Activated CD4-positive, alpha-beta T cell treated with anti-CD3 and anti-CD28 coated beads, Interleukin-2, amount 10 ng/mL, durations not matched to agents 7 days and 5 days (primary cell): ENCODE measurements around the gene PIK3CA. TPM values are rescaled to one million over a fixed set of nuclear protein-coding genes. Genes with fewer than 3 reads are reported as not detected.
A peak's percentile ranks its signal among the peaks of the same experiment; 100 is the strongest.
"Not testable (repeated sequence)": the region's sequence is repeated elsewhere in the genome, so short reads cannot be mapped to it uniquely, and the experiment has no call there.

Source experiments
- CTCF ChIA-PET: fragments of 350-600 bp; sonication (Branson Sonifier 250); formaldehyde crosslinking; loops from one replicate; lab custom pipeline; 2021; ENCODE audit warnings: antibody characterized with exemption; lab: Charles Lee
- POLR2A ChIA-PET: fragments of 350-600 bp; sonication (Branson Sonifier 250); formaldehyde crosslinking; loops from one replicate; lab custom pipeline; 2021; ENCODE audit warnings: antibody characterized with exemption; lab: Charles Lee
- DNase-seq: peaks from one replicate; pipeline ENCODE4 v3.0.0-alpha.2; 2020
- H3K27ac Mint-ChIP-seq: one replicate; pipeline ENCODE4 v1.8.0; 2021; ENCODE audit warnings: mild to moderate bottlenecking, moderate library complexity, mixed read lengths
- H3K27me3 Mint-ChIP-seq: one replicate; pipeline ENCODE4 v1.8.0; 2021; ENCODE audit warnings: mixed read lengths
- H3K36me3 Mint-ChIP-seq: one replicate; pipeline ENCODE4 v1.8.0; 2021; ENCODE audit warnings: low read depth, mixed read lengths
- H3K4me1 Mint-ChIP-seq: one replicate; pipeline ENCODE4 v1.8.0; 2021; ENCODE audit warnings: mixed read lengths
- H3K4me3 Mint-ChIP-seq: one replicate; pipeline ENCODE4 v1.8.0; 2021; ENCODE audit warnings: mild to moderate bottlenecking, moderate library complexity, mixed read lengths
- H3K9me3 Mint-ChIP-seq: one replicate; pipeline ENCODE4 v1.8.0; 2021; ENCODE audit warnings: mixed read lengths
- total RNA-seq, 2 experiments: library from RNA; stranded (reverse); gene quantifications; one replicate each; pipeline ENCODE4 v1.2.3, GENCODE V29; 2021

Gene PIK3CA
- total RNA-seq, 2 experiments from 2014 or later: 23.4 to 28.0 TPM

- DNase-seq: no peak
- H3K4me1 Mint-ChIP-seq: peaks cover 8% of the 10 kb centered on the region
- POLR2A ChIA-PET: interaction anchor here (0.5 to 0.6 kb wide), 2 partner anchors 86 to 1068 kb away, joined by 3 to 5 read pairs; no protein-coding TSS in a partner anchor
- H3K4me3 Mint-ChIP-seq: no peak overlapping the region
- CTCF ChIA-PET: interaction anchor here (1.2 kb wide), 1 partner anchor 95 kb away, joined by 3 read pairs; no protein-coding TSS in a partner anchor
- H3K36me3 Mint-ChIP-seq: peaks cover 5% of the 10 kb centered on the region
- no peak overlapping the region for H3K27ac Mint-ChIP-seq
- no peaks in the 10 kb centered on the region for H3K9me3 Mint-ChIP-seq
- H3K27me3 Mint-ChIP-seq: no peaks in the 10 kb centered on the region
Observed at GRCh38 chr3:179182902-179183301, 34.7 kb downstream of the PIK3CA start.

DNA sequence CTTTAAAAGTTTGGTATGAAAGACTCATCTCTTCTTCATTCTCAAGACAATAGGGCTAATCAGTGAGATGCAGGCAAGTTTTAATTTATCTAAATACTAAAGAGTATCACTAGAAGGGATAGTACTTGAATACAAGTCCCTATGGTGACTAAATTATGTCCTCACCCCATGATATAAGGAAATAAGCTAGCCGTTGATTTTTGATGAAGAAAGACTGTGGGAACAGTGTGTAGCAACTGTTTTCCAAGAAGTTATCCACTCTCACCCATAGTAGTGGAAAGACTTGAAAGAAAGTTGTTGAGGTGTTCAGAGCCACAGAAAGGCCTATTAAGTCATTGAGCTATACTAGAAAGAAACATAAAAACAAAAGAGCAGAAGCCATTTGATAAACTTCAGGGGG, 36.7 kb downstream of the PIK3CA start:
- peaks cover 8% of the 10 kb centered on the region for H3K4me1 Mint-ChIP-seq
- H3K4me3 Mint-ChIP-seq: no peak overlapping the region
- H3K27me3 Mint-ChIP-seq: no peaks in the 10 kb centered on the region
- no peak overlapping the region for H3K27ac Mint-ChIP-seq
- no peak for DNase-seq
- ChIA-PET POLR2A (interaction anchor here (0.6 kb wide), 1 partner anchor 162 kb away, joined by 6 read pairs; no protein-coding TSS in a partner anchor), CTCF (interaction anchor here (2.1 kb wide), 1 partner anchor 10 kb away, joined by 7 read pairs; no protein-coding TSS in a partner anchor)
- H3K9me3 Mint-ChIP-seq: no peaks in the 10 kb centered on the region
- peaks cover 6% of the 10 kb centered on the region for H3K36me3 Mint-ChIP-seq

GRCh38 chr3:179186426-179186825, 38.3 kb downstream of the PIK3CA start:
- peaks cover 6% of the 10 kb centered on the region for H3K36me3 Mint-ChIP-seq
- H3K27me3 Mint-ChIP-seq: no peaks in the 10 kb centered on the region
- DNase-seq: no peak
- ChIA-PET CTCF (interaction anchor here (2.1 kb wide), 1 partner anchor 8 kb away, joined by 7 read pairs; no protein-coding TSS in a partner anchor), POLR2A (no interaction called here)
- peaks cover 8% of the 10 kb centered on the region for H3K4me1 Mint-ChIP-seq
- no peak overlapping the region for H3K4me3 Mint-ChIP-seq
- no peaks in the 10 kb centered on the region for H3K9me3 Mint-ChIP-seq
- no peak overlapping the region for H3K27ac Mint-ChIP-seq

- no peak overlapping the region for H3K27ac Mint-ChIP-seq
- no peak for DNase-seq
- H3K36me3 Mint-ChIP-seq: peaks cover 3% of the 10 kb centered on the region
- no peaks in the 10 kb centered on the region for H3K27me3 Mint-ChIP-seq
- H3K4me3 Mint-ChIP-seq: no peak overlapping the region
- ChIA-PET CTCF (interaction anchor here (0.5 kb wide), 1 partner anchor 27 kb away, joined by 5 read pairs; no protein-coding TSS in a partner anchor), POLR2A (no interaction called here)
- no peaks in the 10 kb centered on the region for H3K9me3 Mint-ChIP-seq
- peaks cover 5% of the 10 kb centered on the region for H3K4me1 Mint-ChIP-seq
Observed at GRCh38 chr3:179189759-179190158, 41.6 kb downstream of the PIK3CA start.

DNA sequence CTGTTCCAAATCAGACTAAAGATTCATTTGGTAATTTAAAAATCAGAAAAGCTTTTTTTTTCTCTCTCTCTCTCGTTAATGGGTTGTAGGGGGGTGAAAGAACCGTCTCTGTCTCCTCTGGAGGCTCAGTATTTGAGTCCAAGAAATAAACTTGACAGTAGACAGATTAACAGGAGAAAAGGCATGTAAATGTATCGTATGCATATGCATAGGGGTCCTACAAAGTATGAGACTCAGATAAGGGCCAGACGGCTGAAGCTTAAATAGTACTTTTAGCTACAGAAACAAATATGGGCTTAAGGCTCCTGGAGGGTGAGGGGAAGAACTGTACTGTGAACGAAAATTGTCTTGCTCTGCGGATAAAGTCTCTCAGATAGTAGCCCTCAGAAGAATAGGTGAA, 42.4 kb downstream of the PIK3CA start:
- Mint-ChIP-seq H3K27ac (no peak overlapping the region), H3K36me3 (peaks cover 3% of the 10 kb centered on the region), H3K4me1 (peaks cover 11% of the 10 kb centered on the region), H3K27me3 (no peaks in the 10 kb centered on the region), H3K9me3 (no peaks in the 10 kb centered on the region), H3K4me3 (no peak overlapping the region)
- DNase-seq: no peak
- ChIA-PET POLR2A (no interaction called here), CTCF (interaction anchor here (0.6 kb wide), 1 partner anchor 16 kb away, joined by 5 read pairs; no protein-coding TSS in a partner anchor)

- Mint-ChIP-seq H3K36me3 (peaks cover 3% of the 10 kb centered on the region), H3K4me3 (no peak overlapping the region), H3K9me3 (no peaks in the 10 kb centered on the region), H3K27ac (no peak overlapping the region), H3K4me1 (peaks cover 29% of the 10 kb centered on the region), H3K27me3 (no peaks in the 10 kb centered on the region)
- no peak for DNase-seq
- ChIA-PET POLR2A (no interaction called here), CTCF (no interaction called here)
Observed at GRCh38 chr3:179192542-179192941, 44.4 kb downstream of the PIK3CA start.

DNA sequence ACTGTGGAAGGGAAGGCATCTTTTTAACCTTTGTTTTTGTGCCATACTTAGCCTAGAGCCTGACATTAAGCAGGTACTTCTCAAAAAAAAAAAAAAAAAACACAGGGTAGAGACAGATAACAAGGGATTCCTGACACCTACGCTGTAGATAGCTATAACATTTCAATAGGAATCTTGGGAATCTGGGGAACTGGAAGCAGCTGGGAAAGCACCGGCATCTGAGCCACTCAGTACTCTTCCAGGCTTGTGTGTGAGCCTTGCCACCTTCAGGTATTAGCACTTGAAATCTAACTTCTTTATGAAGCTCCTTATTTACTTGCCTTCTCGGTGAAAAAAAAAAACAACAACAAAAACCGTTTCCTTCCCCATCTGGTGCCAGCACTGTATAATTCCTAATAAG, 46.8 kb downstream of the PIK3CA start:
- Mint-ChIP-seq H3K9me3 (no peaks in the 10 kb centered on the region), H3K4me1 (peaks cover 30% of the 10 kb centered on the region), H3K27ac (no peak overlapping the region), H3K36me3 (peaks cover 7% of the 10 kb centered on the region), H3K4me3 (no peak overlapping the region), H3K27me3 (no peaks in the 10 kb centered on the region)
- ChIA-PET POLR2A (no interaction called here), CTCF (interaction anchor here (0.7 to 2.1 kb wide), 2 partner anchors 10 to 97 kb away, joined by 3 to 7 read pairs; no protein-coding TSS in a partner anchor)
- no peak for DNase-seq

DNA sequence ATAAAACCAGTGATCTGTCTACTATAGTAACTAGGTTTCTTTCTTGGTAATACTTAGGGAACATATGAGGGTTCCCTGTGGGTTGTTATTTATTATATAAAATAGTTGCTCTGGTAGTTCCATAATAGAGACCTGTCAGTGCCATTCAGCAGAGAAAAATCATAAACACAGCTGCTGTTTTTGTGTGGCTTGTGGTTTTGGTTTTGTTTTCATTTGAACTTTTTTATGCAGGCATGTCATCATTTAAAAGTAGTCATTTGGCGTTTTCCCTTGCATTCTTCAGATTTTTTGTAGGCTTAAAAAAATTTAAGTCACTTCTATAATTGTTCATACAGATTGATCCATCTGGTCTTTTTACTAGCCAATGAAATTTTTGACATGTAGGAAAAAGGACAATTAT, 47.9 kb downstream of the PIK3CA start:
- H3K36me3 Mint-ChIP-seq: peaks cover 13% of the 10 kb centered on the region
- ChIA-PET CTCF (interaction anchor here (0.6 kb wide), 1 partner anchor 70 kb away, joined by 3 read pairs; no protein-coding TSS in a partner anchor), POLR2A (no interaction called here)
- peaks cover 30% of the 10 kb centered on the region for H3K4me1 Mint-ChIP-seq
- no peak overlapping the region for H3K4me3 Mint-ChIP-seq
- H3K27me3 Mint-ChIP-seq: no peaks in the 10 kb centered on the region
- H3K27ac Mint-ChIP-seq: peak overlapping the region; percentile 77
- peak; percentile 61 for DNase-seq
- H3K9me3 Mint-ChIP-seq: no peaks in the 10 kb centered on the region

GRCh38 chr3:179196700-179197099, 48.5 kb downstream of the PIK3CA start:
- Mint-ChIP-seq H3K27ac (peak overlapping the region; percentile 77), H3K27me3 (no peaks in the 10 kb centered on the region), H3K4me3 (no peak overlapping the region), H3K9me3 (no peaks in the 10 kb centered on the region), H3K36me3 (peaks cover 16% of the 10 kb centered on the region), H3K4me1 (peaks cover 30% of the 10 kb centered on the region)
- POLR2A ChIA-PET: no interaction called here
- no peak for DNase-seq
- CTCF ChIA-PET: interaction anchor here (0.6 kb wide), 1 partner anchor 71 kb away, joined by 3 read pairs; no protein-coding TSS in a partner anchor

DNA sequence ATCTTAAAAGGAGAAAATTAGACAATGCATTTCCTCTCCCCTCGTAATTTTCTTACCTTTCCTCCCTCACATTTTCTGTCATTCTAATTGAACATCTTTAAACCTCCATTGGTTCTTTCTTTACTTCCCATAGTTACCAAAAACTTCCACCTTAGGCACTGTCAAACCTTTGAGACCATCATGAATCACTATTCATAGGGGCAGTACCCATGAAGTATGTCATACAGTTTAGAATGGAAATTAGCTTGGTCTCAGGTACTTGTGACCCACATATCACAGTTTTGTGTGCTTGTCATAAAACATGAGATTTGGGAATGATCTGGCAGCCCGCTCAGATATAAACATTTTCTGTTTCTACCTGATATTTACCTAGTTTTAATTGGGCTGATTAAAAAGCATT, 52.6 kb downstream of the PIK3CA start:
- POLR2A ChIA-PET: no interaction called here
- CTCF ChIA-PET: no interaction called here
- no peak overlapping the region for H3K4me3 Mint-ChIP-seq

DNA sequence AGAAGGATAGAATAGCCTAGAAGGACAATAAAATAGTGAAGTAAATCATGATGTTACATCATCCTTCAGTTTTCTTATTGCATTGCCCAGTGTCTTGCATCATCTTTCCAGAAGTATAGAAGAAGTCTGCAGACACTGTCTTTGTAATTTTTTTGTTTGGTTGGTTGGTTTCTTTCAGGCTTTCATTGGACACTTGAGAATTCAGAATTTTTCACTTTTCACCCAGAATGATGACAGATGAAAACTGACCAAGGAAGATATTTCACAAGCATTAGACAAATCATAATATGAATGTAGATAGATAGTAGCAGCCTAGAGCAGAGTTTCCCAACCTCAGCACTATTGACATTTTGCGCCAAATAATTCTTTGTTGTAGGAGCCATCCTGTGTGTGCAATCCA, 67.4 kb downstream of the PIK3CA start:
- CTCF ChIA-PET, H3K27me3 Mint-ChIP-seq, DNase-seq, H3K27ac Mint-ChIP-seq, H3K4me1 Mint-ChIP-seq, H3K36me3 Mint-ChIP-seq, H3K4me3 Mint-ChIP-seq, H3K9me3 Mint-ChIP-seq, POLR2A ChIA-PET: not testable (repeated sequence)

More for the DNA sequence above, 52.6 kb downstream of the PIK3CA start:
- peaks cover 16% of the 10 kb centered on the region for H3K4me1 Mint-ChIP-seq
- no peak for DNase-seq
- H3K36me3 Mint-ChIP-seq: peaks cover 20% of the 10 kb centered on the region
- no peaks in the 10 kb centered on the region for H3K27me3 Mint-ChIP-seq
- no peak overlapping the region for H3K27ac Mint-ChIP-seq
- H3K9me3 Mint-ChIP-seq: no peaks in the 10 kb centered on the region

- H3K27me3 Mint-ChIP-seq, H3K4me3 Mint-ChIP-seq, H3K27ac Mint-ChIP-seq, POLR2A ChIA-PET, H3K36me3 Mint-ChIP-seq, H3K9me3 Mint-ChIP-seq, CTCF ChIA-PET, H3K4me1 Mint-ChIP-seq, DNase-seq: not testable (repeated sequence)
Observed at GRCh38 chr3:179218213-179218612, 70.1 kb downstream of the PIK3CA start.

DNA sequence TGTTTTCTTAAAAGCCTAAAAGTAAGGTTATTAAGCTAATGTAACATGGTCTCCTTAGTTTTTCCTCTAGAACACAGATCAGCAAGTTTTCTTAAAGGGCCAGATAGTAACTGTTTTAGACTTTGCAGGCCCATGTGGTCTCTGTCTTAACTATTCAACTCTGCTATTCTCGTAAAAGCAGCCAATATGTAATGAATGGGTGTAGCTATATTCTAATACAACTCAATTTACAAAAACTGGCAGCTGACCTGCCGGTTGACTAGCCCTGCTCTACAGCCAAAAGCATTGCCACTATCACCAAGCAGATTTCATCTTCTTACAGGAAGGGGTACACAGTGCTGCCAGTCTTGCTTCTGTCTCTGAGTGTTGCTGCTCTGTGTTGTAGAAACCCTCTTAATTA, 75.4 kb downstream of the PIK3CA start:
- CTCF ChIA-PET: interaction anchor here (1.0 kb wide), 1 partner anchor 10 kb away, joined by 3 read pairs; no protein-coding TSS in a partner anchor

More for the DNA sequence above, 75.4 kb downstream of the PIK3CA start:
- Mint-ChIP-seq H3K9me3 (no peaks in the 10 kb centered on the region), H3K27ac (no peak overlapping the region), H3K36me3 (peaks cover 26% of the 10 kb centered on the region), H3K27me3 (no peaks in the 10 kb centered on the region), H3K4me3 (no peak overlapping the region), H3K4me1 (no peaks in the 10 kb centered on the region)
- POLR2A ChIA-PET: no interaction called here
- no peak for DNase-seq
